Activated CD4-positive, alpha-beta T cell treated with anti-CD3 and anti-CD28 coated beads, Interleukin-10, Interleukin-2, amounts not matched to agents 100 ng/mL and 50 ng/mL, durations not matched to agents 16 hours and 8 hours (primary cell): ENCODE measurements around the gene C19orf33.

Experiments
- DNase-seq: peaks from one replicate; pipeline ENCODE4 v3.0.0-alpha.2; 2020

The C19orf33 gene

DNA sequence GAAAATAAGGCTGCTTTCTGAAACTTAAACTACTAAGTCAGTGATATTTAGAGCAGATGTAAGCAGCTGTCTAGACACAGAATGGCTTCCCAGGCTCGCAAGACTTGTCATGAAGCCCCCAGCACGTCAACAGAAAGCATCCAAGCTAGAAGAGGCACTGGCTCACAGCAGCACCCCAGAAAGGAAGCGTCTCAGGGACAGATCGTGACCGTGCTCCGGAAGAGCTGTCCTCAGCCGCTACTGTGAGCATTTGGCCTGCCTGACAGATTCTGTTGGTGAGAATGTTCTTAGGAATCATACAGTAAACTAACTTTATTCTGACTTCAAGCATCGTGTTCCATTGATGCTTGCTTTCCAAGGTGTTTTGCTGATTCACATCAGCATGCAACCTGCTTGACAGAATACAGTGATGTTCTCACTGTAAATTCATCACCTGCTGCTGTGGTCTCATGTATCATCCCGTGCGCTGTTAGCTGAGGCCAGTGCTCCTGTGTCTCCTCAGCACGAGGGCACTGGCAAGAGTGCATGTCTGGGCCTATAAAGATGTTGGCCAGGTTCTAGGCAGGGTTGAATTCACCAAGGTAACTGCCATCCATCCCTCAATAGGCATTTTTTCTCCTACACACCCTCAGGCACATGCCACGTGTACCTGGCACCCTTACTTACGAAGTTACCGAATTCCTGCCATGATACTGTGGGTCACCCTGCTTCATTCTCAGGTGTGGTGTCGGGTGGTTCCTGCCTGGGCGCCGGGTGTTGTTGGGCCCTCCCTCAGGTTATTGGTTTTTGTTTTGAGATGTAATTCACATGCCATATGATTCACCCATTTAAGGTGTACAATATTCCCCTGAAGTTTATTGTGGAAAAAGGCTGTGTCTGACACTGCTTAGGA is 23.8 kb upstream of the C19orf33 start:
- no peak for DNase-seq

DNA sequence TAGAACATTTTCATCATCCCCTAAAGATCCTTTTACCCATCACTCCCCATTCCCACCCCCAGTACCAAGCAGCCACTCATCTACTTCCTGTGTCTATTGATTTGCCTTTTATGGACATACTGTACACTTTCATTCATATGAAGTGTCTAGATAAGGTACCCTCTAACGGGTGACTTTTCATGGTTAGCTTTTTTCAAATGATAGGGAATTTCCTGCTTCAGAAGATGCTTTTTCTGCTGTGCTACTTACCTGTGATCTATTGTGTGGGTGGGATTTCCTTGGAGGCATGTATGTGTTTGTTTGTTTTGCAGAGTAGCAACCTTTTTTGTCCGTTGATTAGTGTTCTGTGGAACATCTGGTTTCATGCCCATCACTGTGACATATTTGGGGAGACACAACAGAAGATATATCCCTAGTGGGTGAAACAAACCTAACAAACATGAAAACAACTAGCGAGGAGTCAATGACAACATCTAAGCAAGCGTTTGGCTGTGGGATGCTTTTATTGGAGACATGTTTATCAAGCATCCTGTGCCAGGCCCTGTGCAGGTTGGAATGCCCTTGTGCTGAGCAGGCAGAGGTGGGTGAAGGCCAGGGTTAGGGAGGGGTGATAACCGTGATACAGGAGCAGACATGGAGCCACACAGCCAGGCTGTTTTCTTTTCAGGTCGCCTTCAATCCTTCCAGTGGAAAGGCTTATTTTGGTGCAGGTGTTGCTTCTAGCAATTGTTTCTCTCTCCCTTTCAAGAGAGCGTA is 22.1 kb upstream of the C19orf33 start:
- DNase-seq = no peak

DNA sequence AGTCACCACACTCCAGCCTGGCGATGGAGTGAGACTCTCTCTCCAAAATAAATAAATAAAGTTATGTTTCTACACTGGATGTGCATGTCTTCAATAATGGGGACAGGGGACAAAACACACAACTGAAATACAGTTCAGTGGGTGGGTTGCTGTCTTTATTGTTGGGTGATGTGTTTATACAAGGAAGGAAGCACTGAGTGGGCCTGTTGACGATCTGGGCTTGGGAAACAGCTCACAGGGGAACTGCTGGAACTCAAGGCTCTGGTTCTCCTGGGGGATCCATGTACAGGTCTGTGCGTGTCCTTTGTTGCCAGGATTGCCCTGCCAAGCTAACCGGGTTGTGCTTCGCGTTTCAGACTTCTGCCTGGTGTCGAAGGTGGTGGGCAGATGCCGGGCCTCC is 20.8 kb upstream of the C19orf33 start:
- no peak for DNase-seq

DNA sequence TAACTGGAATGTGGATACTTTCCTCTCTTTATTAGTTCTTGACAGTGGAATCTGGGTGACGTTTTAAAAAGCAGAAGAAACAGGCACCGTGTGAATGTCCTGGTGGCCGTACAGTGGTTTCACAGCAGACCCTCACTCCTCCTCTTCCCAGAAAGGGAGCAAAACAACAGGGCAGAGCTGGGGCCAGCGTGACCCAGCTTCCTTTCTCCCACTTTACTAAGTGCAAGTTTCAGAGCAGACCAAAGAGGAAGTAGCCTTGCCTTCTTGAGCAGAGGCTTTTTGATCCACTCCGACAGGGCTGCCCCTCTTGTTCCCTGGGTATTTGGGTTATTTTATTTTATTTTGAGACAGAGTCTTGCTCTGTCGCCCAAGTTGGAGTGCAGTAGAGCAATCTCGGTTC is 19.6 kb upstream of the C19orf33 start:
- DNase-seq = no peak

DNA sequence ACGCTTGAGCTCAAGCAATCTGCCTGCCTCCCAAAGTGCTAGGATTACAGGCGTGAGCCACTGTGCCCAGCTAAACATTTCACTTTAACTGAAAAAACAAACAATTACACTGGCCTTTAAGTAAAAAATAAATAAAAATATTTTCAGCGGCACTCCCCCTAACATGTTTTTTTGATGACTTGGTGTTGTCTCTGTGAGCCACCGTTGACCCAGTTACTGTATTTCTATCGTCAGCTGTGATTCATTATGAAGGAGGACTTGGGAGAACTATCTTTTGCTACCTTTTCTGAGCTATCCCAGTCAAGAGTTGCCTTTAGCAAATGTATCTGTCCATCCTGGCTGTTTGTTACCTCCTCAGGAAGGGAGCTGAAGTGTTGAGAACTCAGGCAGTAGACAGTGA is 18.5 kb upstream of the C19orf33 start:
- DNase-seq = no peak

DNA sequence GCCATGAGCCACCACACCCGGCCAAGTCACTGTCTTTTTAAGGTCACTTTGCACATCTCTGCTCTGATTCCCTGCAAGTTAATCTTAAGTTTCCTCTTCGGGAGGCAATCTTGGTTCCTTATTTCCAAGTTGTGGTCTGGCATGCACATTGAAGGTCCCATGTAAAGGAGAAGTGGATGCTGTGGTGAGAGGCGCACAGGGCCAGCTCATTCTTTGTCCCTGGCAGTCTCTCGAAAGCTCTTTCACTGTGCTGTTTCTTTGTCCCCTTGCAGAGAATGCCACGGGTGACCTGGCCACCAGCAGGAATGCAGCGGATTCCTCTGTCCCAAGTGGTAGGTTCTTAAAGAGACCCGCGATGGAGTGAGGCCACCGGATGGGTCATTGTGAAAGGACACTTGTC is 16.4 kb upstream of the C19orf33 start:
- no peak for DNase-seq

DNA sequence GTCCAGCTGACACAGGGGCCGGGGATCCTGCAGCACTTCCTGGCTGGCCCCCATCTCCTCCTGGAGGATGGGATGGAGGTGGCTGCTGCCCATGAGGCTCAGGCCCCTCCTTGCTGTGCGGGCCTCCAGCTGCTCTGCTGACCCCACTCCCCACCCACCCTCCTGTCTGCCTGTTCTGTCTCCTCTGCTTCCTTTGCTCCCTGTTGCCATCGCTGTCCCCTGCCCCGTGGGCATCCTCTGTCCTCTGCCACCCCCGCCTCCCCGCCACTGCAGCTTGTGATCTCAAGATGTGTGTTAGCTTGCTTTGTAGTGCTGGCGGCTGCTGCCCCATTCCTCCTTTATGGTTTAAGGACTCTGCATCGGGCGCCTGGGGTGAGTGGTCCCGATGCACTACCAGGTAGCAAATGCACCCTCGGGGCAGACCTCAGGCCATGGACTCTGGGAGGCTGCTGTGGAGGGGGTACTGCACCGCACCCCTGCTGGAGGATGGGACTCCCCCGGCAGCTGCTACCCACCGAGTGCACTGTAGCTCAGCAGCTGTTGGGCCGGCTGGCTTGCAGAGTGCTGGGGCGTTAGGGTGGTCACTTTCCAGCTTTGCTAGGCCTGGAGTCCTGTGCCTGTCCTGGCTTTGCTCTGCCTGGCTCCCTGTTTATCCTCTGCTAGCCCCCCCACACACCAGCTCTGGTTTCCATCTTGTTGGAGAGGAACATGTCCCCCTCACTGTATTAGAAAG is 15.8 kb upstream of the C19orf33 start:
- DNase-seq = no peak

DNA sequence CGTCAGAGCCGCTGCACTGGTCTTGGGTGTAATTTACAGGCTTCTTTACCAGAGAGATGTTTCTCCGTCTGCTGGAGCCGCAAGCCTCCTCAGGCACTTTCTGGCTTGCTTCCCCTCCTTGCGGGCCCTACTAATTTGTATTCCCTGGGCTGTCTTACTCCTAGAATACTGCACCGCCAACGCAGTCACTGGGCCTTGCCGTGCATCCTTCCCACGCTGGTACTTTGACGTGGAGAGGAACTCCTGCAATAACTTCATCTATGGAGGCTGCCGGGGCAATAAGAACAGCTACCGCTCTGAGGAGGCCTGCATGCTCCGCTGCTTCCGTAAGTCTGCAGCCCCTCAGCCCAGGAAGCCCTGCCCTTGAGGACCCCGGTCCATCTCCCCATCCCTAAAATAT is 14.1 kb upstream of the C19orf33 start:
- no peak for DNase-seq

DNA sequence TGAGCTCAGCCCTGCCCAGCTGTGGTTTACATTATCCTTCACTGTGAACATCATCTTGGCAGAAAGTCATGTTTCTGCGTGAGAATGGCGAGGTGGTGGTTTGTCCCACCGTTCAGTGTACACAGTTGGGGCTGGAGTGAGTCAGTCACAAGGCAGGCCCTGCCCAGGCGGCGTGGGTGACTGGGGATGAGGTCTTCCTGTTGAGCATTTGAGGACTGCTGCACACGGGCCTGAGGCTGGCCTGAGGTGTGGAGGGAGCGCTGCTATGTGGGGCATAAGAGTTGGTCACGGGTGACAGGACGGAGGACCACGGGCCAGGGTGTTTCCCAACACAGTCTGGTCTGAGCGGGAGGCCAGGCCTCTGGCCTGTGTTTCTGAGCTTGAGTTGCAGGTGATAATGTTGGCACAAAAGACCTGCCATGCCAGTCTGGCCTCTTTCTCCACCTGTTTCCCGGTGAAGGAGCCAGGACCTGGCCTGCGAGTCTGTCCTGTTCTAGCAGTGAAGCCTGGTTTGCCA is 13.4 kb upstream of the C19orf33 start:
- no peak for DNase-seq

DNA sequence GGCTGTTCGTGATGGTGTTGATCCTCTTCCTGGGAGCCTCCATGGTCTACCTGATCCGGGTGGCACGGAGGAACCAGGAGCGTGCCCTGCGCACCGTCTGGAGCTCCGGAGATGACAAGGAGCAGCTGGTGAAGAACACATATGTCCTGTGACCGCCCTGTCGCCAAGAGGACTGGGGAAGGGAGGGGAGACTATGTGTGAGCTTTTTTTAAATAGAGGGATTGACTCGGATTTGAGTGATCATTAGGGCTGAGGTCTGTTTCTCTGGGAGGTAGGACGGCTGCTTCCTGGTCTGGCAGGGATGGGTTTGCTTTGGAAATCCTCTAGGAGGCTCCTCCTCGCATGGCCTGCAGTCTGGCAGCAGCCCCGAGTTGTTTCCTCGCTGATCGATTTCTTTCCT is 12.2 kb upstream of the C19orf33 start:
- DNase-seq = no peak

DNA sequence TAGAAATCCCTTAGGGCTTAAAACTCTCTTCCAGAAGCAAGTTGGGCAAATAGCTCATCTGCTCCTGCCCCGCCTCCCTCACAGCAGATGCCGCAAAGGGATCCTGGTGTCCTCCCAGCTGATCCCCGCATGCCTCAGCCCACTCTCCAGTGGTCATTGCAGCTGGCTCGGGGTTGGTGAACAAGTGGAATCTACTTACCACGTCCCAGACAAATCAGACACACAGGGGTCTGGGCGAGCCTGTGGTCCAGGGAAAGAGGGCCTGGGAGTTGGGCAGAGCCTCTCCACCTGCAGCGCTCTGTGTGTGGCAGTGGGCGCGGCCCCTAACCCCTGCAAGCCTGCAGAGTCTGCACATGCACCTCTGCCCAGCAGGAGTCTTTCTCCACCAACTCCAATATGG is 10.8 kb upstream of the C19orf33 start:
- no peak for DNase-seq

DNA sequence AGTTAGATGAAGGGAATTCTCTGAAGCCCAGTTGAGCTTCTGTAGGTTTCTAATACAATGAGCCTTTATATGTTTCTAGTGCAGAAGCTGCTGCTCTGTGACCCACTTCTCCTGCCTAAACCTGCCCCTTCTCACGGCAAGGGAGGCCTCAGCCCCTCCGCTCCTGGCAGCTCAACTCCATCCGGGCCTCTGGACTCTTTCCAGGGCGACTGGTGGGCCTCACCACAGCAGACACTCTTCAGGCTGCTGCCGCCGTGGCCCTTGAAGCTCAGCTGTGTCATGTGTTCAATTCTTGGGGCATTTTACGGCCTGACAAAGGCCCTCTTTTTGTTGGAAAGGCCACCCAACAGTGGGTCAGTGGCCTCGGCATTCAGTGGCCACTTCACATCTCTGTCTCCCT is 10.0 kb upstream of the C19orf33 start:
- no peak for DNase-seq

DNA sequence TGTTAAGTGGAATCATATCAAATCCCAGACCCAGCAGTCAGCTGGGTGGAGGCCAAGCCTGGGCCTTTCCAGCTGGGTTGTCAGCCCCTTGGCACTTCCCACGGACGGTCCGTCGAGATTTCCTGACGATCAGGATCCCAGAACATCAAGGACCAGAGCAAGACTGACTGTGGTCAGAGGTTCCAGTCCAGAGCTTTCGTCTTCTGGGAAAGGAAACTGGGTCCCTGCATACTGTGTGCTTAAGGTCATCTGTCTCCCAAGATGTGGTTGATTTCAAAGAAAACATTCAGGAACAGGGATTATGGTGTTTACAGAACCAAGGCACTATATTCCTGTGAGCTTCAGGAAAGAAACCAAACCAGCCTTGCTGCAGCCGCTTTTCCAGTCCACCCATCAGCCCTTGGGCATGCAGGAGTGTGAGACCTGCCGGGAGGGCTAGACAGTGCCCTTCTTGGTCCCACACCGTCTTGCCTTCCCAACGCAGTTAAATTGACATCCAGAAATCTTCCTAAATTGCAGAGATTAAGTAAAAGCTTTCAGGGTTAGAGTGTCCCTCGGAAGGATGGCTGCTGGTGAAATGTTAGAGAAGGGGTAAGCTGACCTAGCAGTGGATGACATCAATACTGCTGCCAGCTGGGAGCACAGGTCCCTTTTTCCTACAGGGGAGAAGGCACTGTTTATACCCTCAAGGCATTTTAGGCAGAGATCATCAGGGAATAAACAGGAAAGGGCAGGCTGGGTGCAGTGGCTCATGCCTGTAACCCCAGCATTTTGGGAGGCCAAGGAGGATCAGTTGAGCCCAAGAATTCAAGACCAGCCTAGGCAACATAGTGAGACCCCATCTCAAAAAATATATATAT is 5.0 kb upstream of the C19orf33 start:
- no peak for DNase-seq

DNA sequence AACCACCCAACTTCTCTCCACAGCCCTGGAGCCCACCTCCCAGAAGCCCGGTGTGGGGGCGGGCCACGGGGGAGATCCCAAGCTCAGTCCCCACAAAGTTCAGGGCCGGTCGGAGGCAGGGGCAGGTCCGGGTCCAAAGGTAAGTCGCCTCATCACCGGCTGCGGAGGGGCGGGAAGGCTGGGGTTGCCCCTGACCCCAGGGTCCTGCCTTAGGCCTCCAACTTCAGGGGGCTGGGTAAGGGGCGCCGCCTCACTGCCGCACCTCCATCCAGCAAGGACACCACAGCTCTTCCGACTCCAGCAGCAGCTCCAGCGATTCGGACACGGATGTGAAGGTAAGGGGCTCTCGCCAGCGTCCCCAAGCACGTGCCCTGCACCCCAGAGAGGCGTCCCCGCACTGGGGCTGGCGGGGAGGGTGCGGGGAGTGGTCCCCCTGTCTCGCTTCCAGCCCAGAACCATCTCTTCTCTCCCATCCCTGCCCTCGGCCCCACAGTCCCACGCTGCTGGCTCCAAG is 358 bp downstream of the C19orf33 start:
- no peak for DNase-seq

DNA sequence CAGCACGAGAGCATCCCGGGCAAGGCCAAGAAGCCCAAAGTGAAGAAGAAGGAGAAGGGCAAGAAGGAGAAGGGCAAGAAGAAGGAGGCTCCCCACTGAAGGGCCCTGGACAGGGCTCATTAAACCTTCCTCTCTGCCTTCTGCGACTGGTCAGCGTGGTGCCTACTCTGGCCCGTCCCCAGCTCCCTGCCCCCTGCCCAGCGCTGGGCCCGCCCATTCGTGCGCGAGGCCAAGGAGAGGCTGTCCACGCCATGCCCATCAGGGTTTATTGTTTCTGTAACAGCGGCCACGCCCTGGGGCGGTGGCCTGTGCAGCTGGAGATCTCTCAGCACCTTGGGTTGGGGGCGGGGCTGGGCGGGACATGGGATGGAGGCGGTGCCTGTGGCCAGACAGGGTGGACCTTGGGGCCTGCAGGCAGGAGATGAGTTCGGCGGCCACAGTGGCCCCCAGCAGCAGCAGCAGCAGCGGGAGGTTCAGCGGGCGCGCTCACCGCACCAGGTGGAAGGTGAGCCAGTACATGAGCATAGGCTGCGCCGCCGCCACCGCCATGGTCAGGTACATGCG is 897 bp downstream of the C19orf33 start:
- no peak for DNase-seq

DNA sequence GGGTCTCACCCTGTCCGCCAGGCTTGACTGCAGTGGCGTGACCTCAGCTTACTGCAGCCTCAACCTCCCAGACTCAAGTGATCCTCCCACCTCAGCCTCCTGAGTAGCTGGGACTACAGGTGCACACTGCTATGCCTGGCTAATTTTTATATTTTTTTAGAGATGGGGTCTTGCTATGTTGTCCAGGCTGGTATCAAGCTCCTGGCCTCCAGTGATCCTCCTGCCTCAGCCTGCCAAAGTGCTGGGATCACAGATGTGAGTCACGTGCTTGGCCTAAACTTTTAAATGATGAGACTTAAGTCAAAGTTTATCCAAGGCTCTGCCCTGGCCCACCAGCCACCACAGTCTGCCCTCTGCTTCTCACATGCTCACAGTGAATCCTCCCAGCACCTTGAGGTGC is 2.2 kb downstream of the C19orf33 start:
- DNase-seq = no peak

DNA sequence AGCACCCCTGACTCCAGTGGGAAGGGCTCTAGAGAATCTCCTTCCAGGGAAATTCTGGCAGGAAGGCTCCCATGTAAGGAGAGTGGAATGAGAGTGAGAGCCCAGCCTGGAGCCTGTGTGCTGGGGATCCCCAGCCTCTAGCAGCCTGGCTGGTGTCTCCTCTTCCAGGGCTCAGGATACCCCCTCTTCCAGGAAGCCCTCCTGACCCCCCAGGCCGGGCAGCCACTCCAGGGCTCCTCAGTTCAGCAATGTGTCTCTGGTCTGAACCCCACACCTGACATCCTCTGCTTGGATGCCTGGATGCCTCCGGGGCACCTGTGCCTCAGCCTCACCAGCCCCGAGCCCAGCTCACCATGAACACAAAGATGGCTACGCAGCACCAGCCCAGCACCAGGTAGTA is 3.0 kb downstream of the C19orf33 start:
- no peak for DNase-seq

DNA sequence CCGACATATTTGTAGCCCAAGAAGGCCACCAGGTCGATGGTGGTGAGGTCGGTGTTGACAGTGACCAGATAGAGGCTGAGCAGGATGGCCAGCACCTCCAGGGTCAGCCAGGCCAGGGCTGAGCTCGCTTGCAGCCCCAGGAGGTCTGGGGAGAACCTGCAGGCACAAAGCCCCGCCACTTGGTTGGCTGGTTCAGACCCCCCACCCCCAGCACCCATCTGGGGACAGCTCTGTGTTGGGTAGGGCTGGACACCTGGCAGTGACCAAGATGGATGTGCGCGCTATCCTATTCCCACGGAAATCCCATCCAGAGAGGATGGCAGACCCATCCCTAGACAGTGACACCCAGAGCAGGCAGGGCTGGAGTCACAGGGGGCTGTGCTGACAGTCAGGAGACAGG is 3.5 kb downstream of the C19orf33 start:
- no peak for DNase-seq

DNA sequence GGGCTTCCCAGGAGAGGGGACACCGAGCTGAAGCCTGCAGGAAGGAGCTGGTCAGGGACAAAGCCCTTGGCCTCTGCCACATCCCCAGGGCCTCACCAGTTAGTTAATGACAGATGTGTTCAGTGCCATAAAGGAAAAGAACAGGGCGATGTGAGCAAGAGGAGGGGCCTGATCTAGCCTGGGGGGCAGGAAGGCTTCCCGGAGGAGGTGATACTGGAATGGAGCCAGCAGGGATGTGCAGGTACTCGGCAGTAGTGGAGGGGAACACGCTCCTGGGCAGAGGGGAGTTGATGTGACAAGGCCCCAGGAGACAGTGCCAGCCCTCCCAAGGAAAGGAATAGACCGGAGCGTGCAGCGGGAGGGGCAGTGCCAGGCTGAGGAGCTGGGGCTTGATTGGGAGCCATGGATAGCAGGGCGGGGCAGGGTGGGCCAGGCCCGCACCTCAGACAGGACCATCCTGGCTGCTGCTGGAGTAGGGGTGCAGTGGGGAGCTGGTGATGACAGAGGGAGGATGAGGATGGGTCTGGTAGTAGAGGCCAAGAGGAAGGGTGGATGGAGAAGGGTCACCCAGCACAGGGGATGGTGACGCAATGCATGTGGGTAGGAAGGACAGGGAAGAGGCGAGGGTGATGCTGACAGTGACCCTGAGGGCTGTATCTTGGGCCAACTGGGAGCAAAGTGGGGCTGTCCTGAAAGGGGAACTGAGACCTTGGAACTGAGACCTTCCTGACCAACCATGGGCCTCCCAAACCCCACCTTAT is 4.1 kb downstream of the C19orf33 start:
- DNase-seq = no peak

DNA sequence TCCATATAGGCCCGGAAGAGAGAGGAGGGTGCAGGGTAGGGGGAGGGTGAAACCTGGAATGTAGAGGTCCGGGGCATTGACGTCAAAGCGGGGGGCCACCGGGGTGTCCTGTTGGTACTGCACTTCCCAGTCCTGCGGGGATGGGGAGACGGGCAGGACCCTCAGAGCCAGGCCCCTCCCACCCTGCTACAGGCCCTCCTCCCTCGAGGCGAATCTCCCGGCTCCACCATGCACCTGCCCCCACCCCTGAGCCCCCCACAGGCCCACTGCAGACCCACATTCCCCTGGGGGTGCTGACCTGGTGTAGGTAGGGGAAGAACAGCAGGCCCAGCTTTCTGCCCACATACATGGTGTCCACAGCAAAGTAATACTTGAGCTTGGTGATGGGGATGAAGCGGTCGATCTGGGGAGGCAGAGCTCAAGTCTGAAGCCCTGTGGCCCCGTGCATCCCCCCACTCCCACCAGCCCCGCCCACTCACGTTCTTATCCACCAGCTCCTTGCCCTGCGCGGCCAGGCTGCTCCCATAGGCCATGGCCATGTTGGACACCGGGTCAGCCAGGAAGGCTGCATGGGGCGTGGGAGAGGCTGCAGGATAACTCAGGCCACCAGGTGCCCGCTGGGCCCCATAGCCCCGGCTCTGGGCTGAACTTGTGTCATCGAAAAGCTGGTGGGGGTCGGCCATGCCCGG is 5.0 kb downstream of the C19orf33 start:
- DNase-seq = no peak
